NCI-H1048 (cell line): ENCODE results near the gene IKZF1.

Experiments
- DNase-seq: peaks from one replicate; lab custom pipeline; 2025; lab: John Stamatoyannopoulos, UW

Gene IKZF1

DNA sequence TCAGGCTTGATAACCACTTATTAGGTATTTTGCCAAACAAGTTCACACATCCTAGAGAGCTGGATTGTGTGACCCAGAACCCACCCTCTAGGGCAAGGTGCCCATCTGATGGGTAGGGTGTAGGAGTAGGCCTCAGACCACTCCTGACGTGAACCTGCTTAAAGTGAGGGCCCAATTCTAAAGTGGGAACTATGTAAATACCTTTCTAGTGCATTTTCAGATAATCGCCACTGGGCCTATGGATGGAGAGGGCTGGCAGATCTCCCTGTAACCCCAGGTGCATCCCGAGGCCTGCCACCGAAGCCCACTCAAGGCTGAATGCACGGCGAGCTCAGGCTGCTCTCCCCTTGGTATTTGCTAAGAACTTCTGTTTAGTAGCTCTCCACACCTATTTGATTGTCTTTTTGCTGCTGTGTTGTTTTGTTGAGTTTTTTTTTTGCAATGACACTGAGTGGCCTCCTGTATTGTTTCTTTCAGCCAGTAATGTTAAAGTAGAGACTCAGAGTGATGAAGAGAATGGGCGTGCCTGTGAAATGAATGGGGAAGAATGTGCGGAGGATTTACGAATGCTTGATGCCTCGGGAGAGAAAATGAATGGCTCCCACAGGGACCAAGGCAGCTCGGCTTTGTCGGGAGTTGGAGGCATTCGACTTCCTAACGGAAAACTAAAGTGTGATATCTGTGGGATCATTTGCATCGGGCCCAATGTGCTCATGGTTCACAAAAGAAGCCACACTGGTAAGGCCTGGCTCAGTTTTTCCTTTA is 71.7 kb downstream of the IKZF1 start:
- DNase-seq: no peak

DNA sequence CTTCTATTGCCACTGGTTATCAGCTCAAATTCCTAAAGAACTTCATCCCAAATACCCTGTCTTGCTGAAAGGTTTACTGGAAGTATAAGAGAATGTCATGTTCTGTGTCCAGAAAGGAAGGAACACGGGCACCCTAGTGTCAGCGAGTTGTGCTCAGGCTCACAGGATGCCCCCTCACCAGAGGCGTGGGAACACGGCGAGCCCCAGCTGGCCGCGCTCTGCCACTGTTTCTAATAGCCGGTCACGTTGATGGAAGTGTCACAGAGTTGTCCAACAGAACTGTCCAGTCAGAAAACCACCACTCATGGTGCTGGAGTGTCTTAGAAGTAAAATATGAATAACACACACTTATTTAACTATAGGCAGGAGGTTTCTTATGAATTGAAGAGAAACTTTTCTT is 72.8 kb downstream of the IKZF1 start:
- no peak for DNase-seq

DNA sequence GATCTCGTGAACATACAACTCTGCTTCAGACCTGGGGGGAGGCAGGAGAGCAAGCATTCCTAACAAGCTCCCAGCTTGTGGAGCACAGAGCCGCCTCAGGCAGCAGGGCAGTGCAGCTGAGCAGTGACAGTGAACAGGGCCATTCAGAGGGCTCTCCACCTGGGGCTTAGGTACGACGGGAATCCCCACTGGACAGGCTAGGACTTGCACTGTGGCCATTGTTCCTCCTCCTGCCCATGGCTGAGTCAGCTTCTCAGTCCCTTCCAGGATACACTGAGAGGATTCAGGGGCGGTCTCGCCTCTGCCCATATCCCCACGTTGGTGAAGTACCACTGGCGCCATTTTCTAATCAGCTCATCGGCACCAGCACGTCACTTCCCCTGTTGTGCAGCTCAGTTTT is 74.6 kb downstream of the IKZF1 start:
- DNase-seq: no peak

DNA sequence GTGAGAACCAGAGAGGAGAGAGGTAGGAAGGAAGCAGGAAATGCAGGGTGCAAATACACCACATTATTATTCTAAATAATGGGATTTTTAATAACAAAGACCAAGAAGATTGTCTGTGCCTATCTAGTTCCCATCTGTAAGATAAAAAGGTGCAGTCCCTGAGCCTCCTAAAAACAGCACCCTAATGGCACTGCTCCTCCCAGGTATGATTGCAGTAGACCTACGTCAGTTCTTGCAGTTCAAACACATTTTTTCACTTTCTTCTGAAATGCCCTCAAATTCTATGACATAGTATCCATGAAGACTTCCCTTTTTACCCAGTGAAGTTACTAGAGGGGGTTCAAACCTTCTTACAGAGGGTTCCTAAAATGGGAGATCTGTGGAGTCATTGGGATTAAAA is 75.0 kb downstream of the IKZF1 start:
- DNase-seq: no peak

DNA sequence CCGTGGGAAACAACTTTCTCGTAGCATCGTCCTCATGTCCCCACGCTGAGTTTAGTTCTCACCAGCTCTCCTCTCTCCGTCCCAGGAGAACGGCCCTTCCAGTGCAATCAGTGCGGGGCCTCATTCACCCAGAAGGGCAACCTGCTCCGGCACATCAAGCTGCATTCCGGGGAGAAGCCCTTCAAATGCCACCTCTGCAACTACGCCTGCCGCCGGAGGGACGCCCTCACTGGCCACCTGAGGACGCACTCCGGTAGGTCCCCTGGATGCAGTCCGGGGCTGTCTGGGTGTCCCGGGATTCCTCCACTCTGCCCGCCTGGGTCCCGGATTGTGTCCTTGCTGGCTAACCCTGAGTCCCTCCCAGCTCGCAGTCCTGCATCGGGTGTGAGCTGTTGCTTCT is 77.9 kb downstream of the IKZF1 start:
- no peak for DNase-seq

DNA sequence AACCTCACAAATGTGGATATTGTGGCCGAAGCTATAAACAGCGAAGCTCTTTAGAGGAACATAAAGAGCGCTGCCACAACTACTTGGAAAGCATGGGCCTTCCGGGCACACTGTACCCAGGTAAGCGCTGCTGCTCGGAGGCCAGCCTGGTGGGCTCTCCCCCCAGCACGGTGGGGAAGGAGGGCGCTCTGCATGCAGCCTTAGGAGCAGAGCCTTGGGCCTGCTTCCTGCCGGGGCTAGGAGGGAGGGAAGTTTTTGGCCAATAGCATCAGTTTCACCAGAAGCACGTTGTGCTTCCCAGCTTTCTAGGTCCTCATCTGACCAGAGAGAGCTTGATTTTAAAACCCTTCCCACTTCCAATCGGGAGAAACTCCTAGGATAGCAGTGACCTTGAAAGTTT is 82.8 kb downstream of the IKZF1 start:
- no peak for DNase-seq

DNA sequence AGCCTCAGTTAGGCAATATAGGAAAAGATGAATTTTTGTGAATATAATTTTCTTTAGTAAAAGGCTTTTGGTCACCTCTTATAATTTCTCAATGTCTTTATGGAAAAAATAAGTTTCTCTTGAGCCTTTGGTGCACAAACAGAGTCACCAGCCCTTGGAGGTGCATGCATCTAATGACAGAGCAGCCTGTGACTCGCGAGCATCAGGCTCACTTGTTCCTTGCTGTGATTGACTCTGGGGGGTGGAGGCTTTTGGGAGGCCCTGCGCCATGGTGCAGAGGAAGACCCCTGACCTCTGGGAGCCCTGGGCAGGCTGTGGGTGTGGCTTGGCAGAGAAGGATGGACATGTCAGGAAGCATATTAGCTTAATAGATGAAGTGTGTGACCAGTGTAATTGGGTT is 85.4 kb downstream of the IKZF1 start:
- DNase-seq: no peak

DNA sequence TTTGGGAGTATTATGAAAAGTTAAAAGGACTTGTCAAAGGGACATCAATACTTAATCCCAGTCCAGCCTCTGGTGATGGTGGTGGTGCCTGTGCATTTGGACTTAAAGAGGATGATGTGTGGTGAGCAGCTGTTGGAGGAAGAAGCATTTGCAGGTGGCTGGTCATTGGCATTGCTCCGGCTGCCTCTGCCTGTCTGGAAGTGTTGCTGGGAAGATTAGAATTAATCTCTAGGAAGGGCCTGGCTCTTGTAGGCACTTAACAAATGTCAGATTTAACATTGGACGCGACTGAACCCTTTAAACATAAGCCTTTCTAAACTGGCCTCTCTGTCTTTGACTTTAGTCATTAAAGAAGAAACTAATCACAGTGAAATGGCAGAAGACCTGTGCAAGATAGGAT is 86.9 kb downstream of the IKZF1 start:
- DNase-seq: no peak

DNA sequence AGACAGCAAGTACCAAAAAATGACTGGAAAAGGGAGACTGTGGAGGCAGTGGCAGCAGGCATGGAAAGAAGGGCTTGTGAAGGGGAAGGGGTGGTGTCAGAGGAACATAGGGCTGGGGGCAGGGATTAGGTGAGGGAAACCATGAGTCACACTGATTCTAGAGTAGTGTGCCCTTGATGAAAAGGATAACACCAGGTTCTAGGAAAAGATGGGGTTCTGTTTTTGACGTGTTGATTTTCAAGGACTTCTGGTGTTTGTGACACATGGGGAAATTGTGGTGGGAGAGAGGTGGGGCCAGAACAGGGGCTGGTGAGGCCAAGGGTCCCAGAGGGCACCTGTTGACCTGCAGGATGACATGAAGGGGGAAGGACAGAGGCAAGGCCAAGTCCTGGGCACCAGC is 88.6 kb downstream of the IKZF1 start:
- no peak for DNase-seq

DNA sequence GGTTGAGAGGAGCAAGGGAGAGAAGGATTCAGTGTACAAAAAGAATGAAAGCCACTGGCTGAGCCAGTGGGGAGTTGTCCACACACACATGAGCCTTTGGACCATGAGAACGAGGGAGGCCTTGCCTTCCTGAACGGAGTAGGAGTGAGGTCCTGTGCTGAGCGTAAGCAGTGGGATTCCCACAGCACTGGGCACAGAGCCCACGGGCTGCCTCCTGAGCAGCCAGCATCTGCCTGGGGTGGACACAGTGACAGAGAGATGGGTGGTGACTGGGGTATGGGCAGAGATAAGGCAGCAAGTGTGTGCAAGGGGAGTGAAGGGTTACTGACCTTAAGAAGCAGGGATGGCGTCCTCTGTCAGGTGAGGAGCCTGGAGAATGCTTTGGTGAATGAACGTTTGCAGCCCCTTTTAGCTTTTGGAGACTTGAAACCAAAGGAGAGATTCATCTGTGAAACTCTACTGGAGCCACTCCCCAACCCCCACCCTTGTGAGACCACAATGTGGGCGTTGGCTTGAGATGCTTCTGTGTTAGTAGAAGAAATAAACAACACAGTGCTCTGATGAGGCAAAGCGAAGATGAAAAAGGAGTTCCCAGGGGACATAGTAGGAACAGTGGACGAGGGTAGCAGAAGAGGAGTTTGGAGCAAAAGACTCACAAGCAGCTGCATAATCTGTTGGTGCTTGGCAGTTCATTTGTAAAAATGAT is 89.2 kb downstream of the IKZF1 start:
- DNase-seq: no peak

DNA sequence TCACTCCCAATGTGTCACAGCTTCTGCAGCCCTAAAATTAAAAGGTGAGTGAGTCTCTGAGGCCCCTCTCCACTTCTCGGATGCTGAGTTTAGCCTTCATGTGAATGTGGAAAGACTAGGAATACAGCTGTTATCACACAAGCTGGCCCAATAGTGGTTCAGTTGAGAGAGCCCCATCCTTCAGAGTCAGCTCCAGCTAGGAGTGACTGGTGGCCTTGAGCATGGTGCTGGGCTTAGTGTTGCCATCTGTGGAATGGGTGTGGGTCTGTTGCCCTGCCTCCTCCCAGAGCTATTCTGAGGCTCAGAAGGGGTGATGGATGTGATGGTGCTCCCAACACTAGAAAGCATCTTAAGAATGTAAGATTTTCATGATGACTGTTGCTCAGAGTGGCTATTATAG is 89.8 kb downstream of the IKZF1 start:
- no peak for DNase-seq

DNA sequence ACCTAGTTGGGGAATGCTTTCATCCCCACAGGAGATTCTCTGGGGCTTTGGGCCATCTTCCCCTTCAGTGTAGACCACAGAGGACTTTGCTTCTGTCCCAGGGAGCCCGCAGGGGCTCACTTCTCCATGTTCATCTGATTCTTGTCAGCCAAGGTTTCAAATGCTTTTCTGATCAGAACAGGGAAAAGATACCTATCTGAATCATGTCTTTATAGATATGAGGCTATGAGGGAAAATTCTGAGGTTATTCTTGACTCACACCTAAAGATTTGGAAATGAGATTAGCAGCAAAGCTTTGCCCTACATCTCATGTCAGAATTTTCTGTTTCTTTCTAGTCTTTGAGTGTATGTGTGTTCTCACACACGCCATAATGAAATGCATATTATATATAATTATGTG is 92.3 kb downstream of the IKZF1 start:
- DNase-seq: no peak

DNA sequence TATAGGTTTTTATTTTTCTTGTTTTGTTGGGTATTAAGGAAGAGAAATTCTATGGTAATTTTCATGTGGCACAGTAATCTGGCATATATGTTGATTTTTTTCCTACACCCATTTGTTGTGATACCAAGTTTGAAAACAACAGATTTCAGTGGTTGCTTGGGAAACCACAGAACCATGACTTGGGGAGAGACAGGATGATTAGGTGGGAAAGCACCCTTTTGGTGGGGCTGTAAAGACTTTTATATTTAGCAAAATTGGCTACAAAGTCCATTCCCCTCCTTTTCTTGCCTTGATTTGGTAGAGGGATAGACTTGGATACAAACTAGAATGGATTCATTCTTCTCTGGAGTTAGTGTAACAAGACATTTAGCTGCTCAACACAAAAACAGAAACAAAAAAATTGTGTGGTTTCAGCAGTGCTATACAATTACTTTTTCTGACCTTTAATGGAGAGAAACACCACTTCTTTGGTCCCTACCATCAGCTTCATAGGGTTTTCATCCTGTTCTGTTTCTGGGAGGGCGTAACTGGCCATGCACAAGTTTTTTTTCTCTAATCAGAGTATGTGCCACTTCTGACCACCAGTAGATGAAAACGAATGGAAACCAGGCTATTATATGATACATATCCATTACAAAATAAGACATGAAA is 92.9 kb downstream of the IKZF1 start:
- DNase-seq: no peak

DNA sequence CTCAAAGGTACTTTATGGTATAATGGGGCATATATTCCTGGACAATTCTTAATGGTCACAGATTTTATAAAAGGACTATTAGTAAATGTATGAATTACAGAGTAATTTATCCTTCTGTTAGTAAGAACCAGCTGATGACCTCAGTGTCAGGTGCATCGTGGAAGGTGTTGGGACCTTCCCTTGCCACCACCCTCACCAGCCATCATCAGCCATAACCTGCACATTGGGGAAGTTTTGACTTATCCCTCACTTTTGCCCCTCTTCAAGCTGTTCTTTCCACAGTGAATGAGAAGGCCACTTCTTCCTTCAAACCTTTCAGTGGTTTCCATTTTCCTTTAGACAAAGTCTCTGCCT is 93.4 kb downstream of the IKZF1 start:
- no peak for DNase-seq

DNA sequence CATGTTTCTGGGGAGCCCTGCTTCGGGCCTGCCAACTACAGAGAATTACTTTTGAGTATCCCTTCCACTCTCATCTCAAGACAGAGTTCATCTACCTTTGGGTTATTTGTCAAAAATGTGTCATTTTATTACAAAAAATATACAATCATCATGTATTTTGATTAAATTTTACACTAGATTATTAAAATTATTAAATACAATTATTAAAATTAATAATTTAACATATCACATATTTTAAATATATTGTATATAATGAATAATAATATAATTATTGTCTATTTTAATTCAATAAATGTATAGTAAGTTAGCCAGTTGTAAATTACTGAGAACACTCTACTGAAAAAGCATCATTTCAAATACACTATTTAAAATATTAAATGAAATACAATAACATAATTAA is 94.7 kb downstream of the IKZF1 start:
- DNase-seq: no peak

DNA sequence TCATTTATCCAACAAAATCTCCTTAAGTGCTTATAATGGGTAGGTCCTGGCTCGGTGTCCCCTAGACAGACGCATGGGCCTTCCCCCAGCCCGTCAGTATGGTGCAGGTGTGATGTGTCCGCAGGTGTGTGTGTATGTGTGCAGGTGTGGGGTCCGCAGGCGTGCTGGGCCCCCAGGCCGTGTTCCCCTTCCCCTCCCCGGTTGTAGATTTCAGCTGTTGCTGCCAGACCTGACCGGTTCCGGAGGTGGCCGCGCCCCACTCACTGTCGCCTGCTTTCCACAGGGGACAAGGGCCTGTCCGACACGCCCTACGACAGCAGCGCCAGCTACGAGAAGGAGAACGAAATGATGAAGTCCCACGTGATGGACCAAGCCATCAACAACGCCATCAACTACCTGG is 95.1 kb downstream of the IKZF1 start:
- DNase-seq: no peak

DNA sequence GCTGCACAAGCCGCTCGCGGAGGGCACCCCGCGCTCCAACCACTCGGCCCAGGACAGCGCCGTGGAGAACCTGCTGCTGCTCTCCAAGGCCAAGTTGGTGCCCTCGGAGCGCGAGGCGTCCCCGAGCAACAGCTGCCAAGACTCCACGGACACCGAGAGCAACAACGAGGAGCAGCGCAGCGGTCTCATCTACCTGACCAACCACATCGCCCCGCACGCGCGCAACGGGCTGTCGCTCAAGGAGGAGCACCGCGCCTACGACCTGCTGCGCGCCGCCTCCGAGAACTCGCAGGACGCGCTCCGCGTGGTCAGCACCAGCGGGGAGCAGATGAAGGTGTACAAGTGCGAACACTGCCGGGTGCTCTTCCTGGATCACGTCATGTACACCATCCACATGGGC is 95.6 kb downstream of the IKZF1 start:
- no peak for DNase-seq

DNA sequence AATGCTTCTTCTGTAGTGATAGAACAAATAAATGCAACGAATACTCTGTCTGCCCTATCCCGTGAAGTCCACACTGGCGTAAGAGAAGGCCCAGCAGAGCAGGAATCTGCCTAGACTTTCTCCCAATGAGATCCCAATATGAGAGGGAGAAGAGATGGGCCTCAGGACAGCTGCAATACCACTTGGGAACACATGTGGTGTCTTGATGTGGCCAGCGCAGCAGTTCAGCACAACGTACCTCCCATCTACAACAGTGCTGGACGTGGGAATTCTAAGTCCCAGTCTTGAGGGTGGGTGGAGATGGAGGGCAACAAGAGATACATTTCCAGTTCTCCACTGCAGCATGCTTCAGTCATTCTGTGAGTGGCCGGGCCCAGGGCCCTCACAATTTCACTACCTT is 99.9 kb downstream of the IKZF1 start:
- no peak for DNase-seq

DNA sequence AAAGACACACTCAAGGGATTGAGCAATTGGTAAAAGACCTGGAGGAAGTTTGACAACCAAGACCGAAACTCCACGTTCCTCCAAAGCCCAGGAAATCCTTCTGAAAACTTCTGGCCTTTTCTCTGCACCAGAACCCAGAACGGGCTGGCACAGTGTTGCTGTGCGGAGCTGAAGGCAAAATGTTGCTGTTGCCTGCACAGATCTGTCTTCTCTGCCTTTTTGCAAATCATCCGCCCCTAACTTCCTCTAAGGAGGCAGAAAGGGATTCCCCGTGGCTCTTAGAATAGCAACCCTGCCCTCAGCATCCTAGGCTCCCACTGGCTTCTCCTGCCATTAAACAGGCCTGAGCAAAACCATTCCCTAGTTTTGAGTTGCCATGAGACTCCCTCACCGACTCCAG is 100.7 kb downstream of the IKZF1 start:
- DNase-seq: no peak

DNA sequence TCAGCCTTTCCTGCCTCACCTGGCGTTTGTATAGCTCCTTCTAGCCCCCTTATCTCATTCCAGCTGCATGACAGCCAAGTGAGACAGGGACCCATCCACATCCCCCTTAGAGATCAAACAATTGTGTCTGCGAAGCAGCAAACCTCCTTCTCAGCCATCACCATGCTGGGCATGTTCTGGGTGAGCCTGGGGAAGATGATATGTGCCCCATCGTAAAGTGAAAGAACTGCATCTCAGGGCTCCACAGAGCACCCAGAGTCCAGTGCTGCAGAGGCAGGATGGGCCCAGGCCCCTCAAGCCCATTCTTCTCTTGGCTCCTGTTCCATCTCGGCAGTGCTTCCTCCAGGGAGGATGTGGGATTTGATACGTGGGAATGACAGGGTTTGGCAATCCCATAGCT is 102.4 kb downstream of the IKZF1 start:
- no peak for DNase-seq

DNA sequence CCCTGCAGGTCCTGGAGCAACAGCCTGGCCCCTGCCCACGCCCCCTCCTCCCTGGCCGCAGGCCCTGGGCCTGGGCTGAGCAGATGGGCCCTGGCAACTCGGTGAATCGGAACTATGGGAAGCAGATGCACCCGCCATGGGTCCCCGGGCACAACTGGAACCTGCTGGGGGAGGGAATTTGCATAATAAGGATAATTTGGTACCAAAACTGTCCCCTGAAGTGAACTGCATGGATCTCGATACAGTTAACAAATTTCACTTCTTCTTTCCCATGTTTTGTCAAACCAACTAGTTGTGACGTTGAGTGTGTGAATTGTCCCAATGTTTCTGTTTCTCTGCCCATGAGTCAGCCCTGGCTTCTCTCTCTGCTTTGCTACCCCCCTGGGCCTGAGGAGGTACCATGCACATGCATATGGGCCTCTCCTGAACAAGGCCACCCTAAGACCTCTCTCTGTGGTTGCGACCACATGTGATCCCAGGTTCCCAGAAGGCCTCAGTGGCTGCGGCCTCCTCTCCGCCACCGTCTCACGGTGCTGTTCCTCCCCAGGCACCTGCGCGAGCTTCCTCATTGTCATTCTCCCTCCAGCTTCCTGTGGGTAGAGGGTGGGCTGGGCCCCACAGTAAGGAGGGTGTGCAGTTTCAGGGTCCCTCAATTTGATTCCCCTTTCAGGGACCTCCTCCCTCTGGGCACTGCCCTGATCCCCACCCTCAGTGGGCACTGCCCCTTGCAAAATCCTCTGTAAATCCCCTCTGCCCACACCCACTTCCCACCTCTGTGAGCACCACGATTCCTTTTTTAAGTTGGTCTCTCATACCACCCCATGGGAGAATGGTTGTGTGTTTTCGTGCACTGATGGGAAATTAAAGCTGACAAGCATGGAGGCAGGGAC is 105.6 kb downstream of the IKZF1 start:
- no peak for DNase-seq

DNA sequence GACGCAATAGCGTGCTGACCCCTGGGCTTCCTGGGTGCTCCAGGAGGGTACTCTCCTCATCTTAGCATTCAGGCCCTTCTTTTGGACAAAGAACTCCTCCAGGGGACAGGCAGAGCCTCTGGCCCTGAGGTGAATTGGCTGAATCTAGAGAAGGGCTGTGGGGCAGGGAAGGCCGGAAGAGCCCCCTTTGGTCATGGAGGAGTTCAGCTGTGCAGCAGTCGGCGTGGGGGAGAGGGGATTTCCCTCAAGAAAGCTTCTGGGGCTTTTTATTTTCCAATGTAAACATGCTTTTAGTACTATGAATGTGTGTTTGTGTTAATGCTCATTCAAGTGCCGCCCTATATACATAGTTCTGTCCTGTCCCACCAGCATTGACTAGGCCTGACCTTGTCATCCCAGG is 106.8 kb downstream of the IKZF1 start:
- DNase-seq: no peak

DNA sequence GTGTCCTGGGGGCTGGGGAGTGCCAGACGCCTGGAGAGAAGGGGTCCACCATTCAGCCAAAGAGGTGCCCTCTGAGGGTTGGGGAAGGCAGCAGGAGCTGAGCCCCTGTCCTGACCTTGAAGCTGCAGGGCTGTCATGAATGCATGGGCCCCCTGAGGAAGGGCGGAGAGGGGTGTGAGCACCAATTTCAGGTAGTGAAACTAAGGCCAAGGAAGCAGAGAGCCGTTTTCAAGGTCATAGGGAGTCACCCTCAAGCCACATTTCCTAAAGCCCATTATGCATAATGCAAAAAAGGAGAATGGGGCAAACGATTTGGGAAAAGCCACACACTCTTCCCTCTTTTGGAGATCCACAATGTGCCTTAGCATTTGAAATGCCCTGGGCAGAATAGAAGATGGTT is 108.5 kb downstream of the IKZF1 start:
- no peak for DNase-seq
